H9 (cell line): ENCODE measurements around the gene PC. TPM values are rescaled to one million over a fixed set of nuclear protein-coding genes. Genes with fewer than 3 reads are reported as not detected.

ENCODE experiments used
- DNase-seq: peaks from one replicate; pipeline ENCODE4 v3.0.0-alpha.2; 2017
- H2AFZ ChIP-seq: one replicate; pipeline ENCODE4 v1.6.1; 2013; ENCODE audit warnings: mild to moderate bottlenecking, low read length, control low read depth, moderate library complexity
- H2AK5ac ChIP-seq: 2 replicates; pipeline ENCODE4 v1.6.1; 2013; ENCODE audit warnings: low read length, control low read depth, mixed read lengths; ENCODE audit not compliant: insufficient read length
- H2BK120ac ChIP-seq: one replicate; pipeline ENCODE4 v1.6.1; 2013; ENCODE audit warnings: low read depth, mild to moderate bottlenecking, low read length, control low read depth, inconsistent platforms; ENCODE audit not compliant: poor library complexity, severe bottlenecking
- H2BK12ac ChIP-seq: 2 replicates; pipeline ENCODE4 v1.6.1; 2013; ENCODE audit warnings: low read length, control low read depth, mixed read lengths, low read depth; ENCODE audit not compliant: insufficient read length
- H2BK15ac ChIP-seq: 2 replicates; pipeline ENCODE4 v1.6.1; 2013; ENCODE audit warnings: low read depth, low read length, control low read depth
- H2BK20ac ChIP-seq: one replicate; pipeline ENCODE4 v1.6.1; 2013; ENCODE audit warnings: low read depth, mild to moderate bottlenecking, low read length, control low read depth, inconsistent platforms; ENCODE audit not compliant: poor library complexity, severe bottlenecking
- H2BK5ac ChIP-seq: 2 replicates; pipeline ENCODE4 v1.6.1; 2013; ENCODE audit warnings: low read length, control low read depth, mixed read lengths; ENCODE audit not compliant: insufficient read length
- H3K14ac ChIP-seq: 2 replicates; pipeline ENCODE4 v1.6.1; 2013; ENCODE audit warnings: low read length, control low read depth; ENCODE audit not compliant: insufficient read depth
- H3K18ac ChIP-seq: 2 replicates; pipeline ENCODE4 v1.6.1; 2013; ENCODE audit warnings: low read depth, mild to moderate bottlenecking, mixed read lengths, low read length, control low read depth; ENCODE audit not compliant: insufficient read length
- H3K23ac ChIP-seq: 2 replicates; pipeline ENCODE4 v1.6.1; 2013; ENCODE audit warnings: low read length, control low read depth, mixed read lengths, low read depth; ENCODE audit not compliant: insufficient read length
- H3K23me2 ChIP-seq: 2 replicates; pipeline ENCODE4 v1.6.1; 2013; ENCODE audit warnings: low read depth, mild to moderate bottlenecking, mixed read lengths, low read length, control low read depth; ENCODE audit not compliant: insufficient read length, poor library complexity, severe bottlenecking
- H3K27ac ChIP-seq: 2 replicates; pipeline ENCODE4 v1.5.1; 2013; ENCODE audit warnings: low read length, control low read depth, mixed read lengths, low read depth; ENCODE audit not compliant: insufficient read length
- H3K27me3 ChIP-seq: 2 replicates; pipeline ENCODE4 v1.6.1; 2013; ENCODE audit warnings: low read length, control low read depth, inconsistent platforms; ENCODE audit not compliant: insufficient read depth
- H3K4ac ChIP-seq: 2 replicates; pipeline ENCODE4 v1.6.1; 2013; ENCODE audit warnings: low read depth, mild to moderate bottlenecking, control low read depth, inconsistent platforms, low read length, moderate library complexity
- H3K4me1 ChIP-seq: 2 replicates; pipeline ENCODE4 v1.6.1; 2013; ENCODE audit warnings: low read length, control low read depth, inconsistent platforms; ENCODE audit not compliant: insufficient read depth
- H3K4me2 ChIP-seq: 2 replicates; pipeline ENCODE4 v1.6.1; 2013; ENCODE audit warnings: low read length, control low read depth, mixed read lengths; ENCODE audit not compliant: insufficient read length, insufficient read depth
- H3K56ac ChIP-seq: 2 replicates; pipeline ENCODE4 v1.6.1; 2013; ENCODE audit warnings: low read depth, mild to moderate bottlenecking, mixed read lengths, low read length, control low read depth; ENCODE audit not compliant: insufficient read length
- H3K79me1 ChIP-seq: 2 replicates; pipeline ENCODE4 v1.6.1; 2013; ENCODE audit warnings: low read depth, mild to moderate bottlenecking, moderate library complexity, low read length, control low read depth, inconsistent platforms; ENCODE audit not compliant: insufficient read depth, poor library complexity, severe bottlenecking
- H3K79me2 ChIP-seq: 2 replicates; pipeline ENCODE4 v1.6.1; 2013; ENCODE audit warnings: low read length, control low read depth, inconsistent platforms; ENCODE audit not compliant: insufficient read depth
- H3K9ac ChIP-seq: 2 replicates; pipeline ENCODE4 v1.6.1; 2013; ENCODE audit warnings: low read length, control low read depth, mixed read lengths; ENCODE audit not compliant: insufficient read length; ENCODE audit errors: extremely low read depth
- H3K9me3 ChIP-seq: one replicate; pipeline ENCODE4 v1.6.1; 2013; ENCODE audit warnings: low read depth, low read length, inconsistent platforms; ENCODE audit not compliant: control insufficient read depth
- H3T11ph ChIP-seq: one replicate; pipeline ENCODE4 v1.6.1; 2013; ENCODE audit warnings: mild to moderate bottlenecking, low read length, control low read depth, inconsistent platforms
- H4K20me1 ChIP-seq: one replicate; pipeline ENCODE4 v1.6.1; 2013; ENCODE audit not compliant: control insufficient read depth, insufficient read length, insufficient read depth
- H4K5ac ChIP-seq: 2 replicates; pipeline ENCODE4 v1.6.1; 2013; ENCODE audit warnings: low read depth, mild to moderate bottlenecking, mixed read lengths, low read length, control low read depth; ENCODE audit not compliant: insufficient read length
- H4K8ac ChIP-seq: replicated peaks from 2 replicates; pipeline ENCODE4 v1.6.1; 2013; ENCODE audit warnings: low read length, control low read depth, mixed read lengths, low read depth; ENCODE audit not compliant: insufficient read length
- H4K91ac ChIP-seq: 2 replicates; pipeline ENCODE4 v1.6.1; 2013; ENCODE audit warnings: low read depth, mild to moderate bottlenecking, moderate library complexity, mixed read lengths, low read length, control low read depth; ENCODE audit not compliant: insufficient read length
- H3K27ac Mint-ChIP-seq, 3 experiments: 2 replicates in 2 of 3; 3 replicates in 1 of 3; pipeline ENCODE4 v1.8.0; 2020 to 2021; ENCODE audit warnings: mixed read lengths in 3 of 3, mild to moderate bottlenecking in 1 of 3, moderate library complexity in 1 of 3
- H3K27me3 Mint-ChIP-seq: 2 replicates; pipeline ENCODE4 v1.8.0; 2021; ENCODE audit warnings: low read depth, mild to moderate bottlenecking, moderate library complexity, mixed read lengths
- H3K36me3 Mint-ChIP-seq, 3 experiments: 2 replicates in 2 of 3; 3 replicates in 1 of 3; pipeline ENCODE4 v1.8.0; 2020 to 2021; ENCODE audit warnings: low read depth in 3 of 3, mixed read lengths in 3 of 3; ENCODE audit not compliant: insufficient read depth in 1 of 3
- H3K4me1 Mint-ChIP-seq, 2 experiments: 2 replicates each; pipeline ENCODE4 v1.8.0; 2020; ENCODE audit warnings: mixed read lengths in 2 of 2
- H3K4me3 Mint-ChIP-seq, 2 experiments: 2 replicates in 1 of 2; 3 replicates in 1 of 2; pipeline ENCODE4 v1.8.0; 2020 to 2021; ENCODE audit warnings: mild to moderate bottlenecking in 2 of 2, mixed read lengths in 2 of 2, moderate library complexity in 1 of 2
- H3K9me3 Mint-ChIP-seq, 2 experiments: 2 replicates in 1 of 2; 3 replicates in 1 of 2; pipeline ENCODE4 v1.8.0; 2020; ENCODE audit warnings: mild to moderate bottlenecking in 2 of 2, mixed read lengths in 2 of 2, moderate library complexity in 1 of 2
- CTCF ChIP-seq: fragments of 200-600 bp; sonication (generic); conservative IDR thresholded peaks from 3 replicates; pipeline ENCODE4 v1.8.0; 2021; ENCODE audit warnings: antibody characterized with exemption, mild to moderate bottlenecking
- WGBS: extraction: QIAGEN DNeasy Blood & Tissue Kit; methylation state at CpG from one replicate; pipeline ENCODE4 v1.1.7; 2013; ENCODE audit warnings: missing lambda C conversion rate, low lambda C conversion rate, mixed read lengths; ENCODE audit not compliant: insufficient read length; ENCODE audit errors: extremely low coverage; 5-methylcytosine and 5-hydroxymethylcytosine counted together
- total RNA-seq: library from RNA; stranded (reverse); gene quantifications from 2 replicates; pipeline ENCODE4 v1.2.1, GENCODE V29; 2021

Gene PC
- total RNA-seq, 1 experiment from 2014 or later, result 32.6 TPM

- no peak overlapping the region for H3K23ac ChIP-seq
- Mint-ChIP-seq H3K4me3 (no peak overlapping the region), H3K36me3 (peaks cover 0 to 7% (median 7%) of the 10 kb centered on the region in 3 experiments; a peak in 3 of 7 replicates), H3K27me3 (no peaks in the 10 kb centered on the region; the same call in 1 of the 2 replicates), H3K4me1 (peaks cover 51 to 60% of the 10 kb centered on the region in 2 experiments), H3K9me3 (peaks cover 0 to 3% of the 10 kb centered on the region in 2 experiments; a peak in 1 of 5 replicates), H3K27ac (peak overlapping the region; percentile 91 to 97 (median 92))
- no peak overlapping the region for H3T11ph ChIP-seq
- peak overlapping the region; percentile 75 for H3K18ac ChIP-seq
- H4K20me1 ChIP-seq, result no peaks in the 10 kb centered on the region
- TF ChIP-seq CTCF, result no peak
- no peaks in the 10 kb centered on the region for H3K23me2 ChIP-seq
- WGBS, result no CpG with 5 or more reads among the region's 18 CpGs
- no peak overlapping the region for H3K27ac ChIP-seq
- H4K8ac ChIP-seq, result no peak overlapping the region
- no peak overlapping the region for H2BK20ac ChIP-seq
- H4K91ac ChIP-seq, result no peak overlapping the region
- no peak overlapping the region for H3K14ac ChIP-seq
- H2BK5ac ChIP-seq, result no peak overlapping the region
- no peak overlapping the region for H3K56ac ChIP-seq
- H4K5ac ChIP-seq, result no peak overlapping the region
- no peak overlapping the region for H3K9ac ChIP-seq
- H2BK12ac ChIP-seq, result no peak overlapping the region
- H3K79me1 ChIP-seq, result no peaks in the 10 kb centered on the region
- H2AFZ ChIP-seq, result no peak overlapping the region
- no peaks in the 10 kb centered on the region for H3K79me2 ChIP-seq
- DNase-seq, result no peak
- H3K4ac ChIP-seq, result no peak overlapping the region
- no peaks in the 10 kb centered on the region for H3K9me3 ChIP-seq
- H2AK5ac ChIP-seq, result no peak overlapping the region
- no peaks in the 10 kb centered on the region for H3K27me3 ChIP-seq
- H3K4me2 ChIP-seq, result no peak overlapping the region
- H3K4me1 ChIP-seq, result no peaks in the 10 kb centered on the region; the same call in 1 of the 2 replicates
- no peak overlapping the region for H2BK15ac ChIP-seq
- H2BK120ac ChIP-seq, result no peak overlapping the region
These were observed 37.0 kb downstream of the PC start for GRCh38 chr11:66920978-66921784.
